Measurements from ENCODE around the gene PHF5A.
"Not testable (repeated sequence)": the region's sequence is repeated elsewhere in the genome, so short reads cannot be mapped to it uniquely, and the experiment has no call there.

Gene PHF5A

GRCh38 chr22:41446639-41447434 lies 21.7 kb downstream of the PHF5A start, which contains the start of gene TOB2:
Gene TOB2 (minus strand): TSS chr22:41446801. CDS start chr22:41437345, 9,456 bp downstream.
- DNase-seq, result peak; percentile 72 to 88

GRCh38 chr22:41446057-41446501 lies 22.4 kb downstream of the PHF5A start:
- no peak for DNase-seq

GRCh38 chr22:41445129-41446056 lies 23.1 kb downstream of the PHF5A start:
- peak in 1 of 2 experiments; percentile 39 for DNase-seq

- DNase-seq, result peak; percentile 87 to 94
These were observed 23.9 kb downstream of the PHF5A start for GRCh38 chr22:41444360-41445128.

GRCh38 chr22:41442240-41442792 lies 26.2 kb downstream of the PHF5A start:
- no peak for DNase-seq

- not testable (repeated sequence) for DNase-seq
These were observed 28.0 kb downstream of the PHF5A start for GRCh38 chr22:41440511-41440910.

GRCh38 chr22:41437198-41437597 lies 31.3 kb downstream of the PHF5A start:
- no peak for DNase-seq

GRCh38 chr22:41436322-41437113 lies 32.0 kb downstream of the PHF5A start:
- DNase-seq, result no peak

- no peak for DNase-seq
These were observed 32.9 kb downstream of the PHF5A start for GRCh38 chr22:41435560-41435959.

- DNase-seq, result not testable (repeated sequence)
These were observed 34.0 kb downstream of the PHF5A start for GRCh38 chr22:41434361-41435003.

GRCh38 chr22:41433480-41433879 lies 35.0 kb downstream of the PHF5A start:
- not testable (repeated sequence) for DNase-seq

- DNase-seq, result no peak
These were observed 36.8 kb downstream of the PHF5A start for GRCh38 chr22:41431656-41432055.

- no peak for DNase-seq
These were observed 38.5 kb downstream of the PHF5A start for GRCh38 chr22:41429951-41430332.

GRCh38 chr22:41429232-41429950 lies 39.1 kb downstream of the PHF5A start:
- DNase-seq, result no peak

GRCh38 chr22:41425660-41426365 lies 42.7 kb downstream of the PHF5A start:
- no peak for DNase-seq

GRCh38 chr22:41418717-41419116 lies 49.8 kb downstream of the PHF5A start:
- DNase-seq, result no peak

- no peak for DNase-seq
These were observed 50.7 kb downstream of the PHF5A start for GRCh38 chr22:41417622-41418390.

- no peak for DNase-seq
These were observed 52.9 kb downstream of the PHF5A start for GRCh38 chr22:41415554-41415953.

Data from SW 1271 (cell line).